Muscle of leg (tissue), 11 donors: ENCODE results near the gene ADGRD1. TPM values are rescaled to one million over a fixed set of nuclear protein-coding genes. Genes with fewer than 3 reads are reported as not detected.

Experiments
- DNase-seq: peaks from one replicate; pipeline ENCODE4 v3.0.0; 2013
- H3K27ac ChIP-seq: one replicate; pipeline ENCODE4 v1.5.1; 2013; ENCODE audit warnings: mild to moderate bottlenecking, low read length, control low read depth
- H3K27me3 ChIP-seq: one replicate; pipeline ENCODE4 v1.6.1; 2013; ENCODE audit warnings: low read length; ENCODE audit not compliant: control insufficient read depth, insufficient read depth
- H3K36me3 ChIP-seq: one replicate; pipeline ENCODE4 v1.6.1; 2013; ENCODE audit warnings: low read length; ENCODE audit not compliant: control insufficient read depth, insufficient read depth
- H3K4me1 ChIP-seq: one replicate; pipeline ENCODE4 v1.6.1; 2013; ENCODE audit warnings: low read length; ENCODE audit not compliant: control insufficient read depth, insufficient read depth
- H3K4me3 ChIP-seq: one replicate; pipeline ENCODE4 v1.5.1; 2013; ENCODE audit warnings: low read length, control low read depth
- H3K9me3 ChIP-seq: replicated peaks from 2 replicates; pipeline ENCODE4 v1.6.1; 2013; ENCODE audit warnings: low read depth, low read length; ENCODE audit not compliant: control insufficient read depth
- WGBS: methylation state at CpG from one replicate; pipeline ENCODE4 v1.1.5; 2013; ENCODE audit warnings: missing lambda C conversion rate; ENCODE audit not compliant: insufficient coverage; 5-methylcytosine and 5-hydroxymethylcytosine counted together
- polyA plus RNA-seq, 8 donors: library from polyadenylated mRNA; unstranded; fragments of 120-200 nt; gene quantifications; one replicate each; pipeline versions ENCODE4 v1.2.1 to v1.2.3, GENCODE V29; 2013; ENCODE audit warnings: inconsistent platforms in 1 of 8, low replicate concordance in 1 of 8; ENCODE audit not compliant: insufficient read length in 8 of 8, insufficient read depth in 1 of 8
- total RNA-seq: library from RNA; stranded (reverse); fragments of 120-200 nt; gene quantifications from one replicate; pipeline ENCODE4 v1.2.4, GENCODE V29; 2013

ADGRD1 gene
- total and polyA plus RNA-seq, 9 donors = 4.9 to 14.7 (median 10.6) TPM

DNA sequence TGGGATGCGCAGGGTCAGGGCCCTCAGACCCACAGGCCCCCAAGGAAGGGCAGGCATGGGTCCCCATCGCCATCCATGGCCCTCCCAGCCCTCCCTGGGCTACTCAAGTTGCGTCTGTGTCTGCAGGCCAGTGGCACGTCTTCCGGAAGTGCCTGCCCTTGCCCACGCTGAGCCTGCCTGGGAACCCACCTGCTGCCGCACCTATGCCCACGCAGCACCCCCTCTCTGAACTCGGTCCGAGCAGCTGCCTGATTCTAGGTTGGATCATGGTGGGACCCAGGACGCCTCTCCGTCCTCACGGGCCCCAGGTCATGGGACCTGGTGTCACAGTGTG, 182.8 kb downstream of the ADGRD1 start:
- H3K4me3 ChIP-seq = no peak overlapping the region
- WGBS = 92% methylated on average over 13 of the region's 13 CpGs
- no peaks in the 10 kb centered on the region for H3K36me3 ChIP-seq
- no peak overlapping the region for H3K27ac ChIP-seq
- H3K4me1 ChIP-seq = peaks cover 13% of the 10 kb centered on the region
- no peak for DNase-seq
- no peaks in the 10 kb centered on the region for H3K9me3 ChIP-seq
- H3K27me3 ChIP-seq = peaks cover 3% of the 10 kb centered on the region

DNA sequence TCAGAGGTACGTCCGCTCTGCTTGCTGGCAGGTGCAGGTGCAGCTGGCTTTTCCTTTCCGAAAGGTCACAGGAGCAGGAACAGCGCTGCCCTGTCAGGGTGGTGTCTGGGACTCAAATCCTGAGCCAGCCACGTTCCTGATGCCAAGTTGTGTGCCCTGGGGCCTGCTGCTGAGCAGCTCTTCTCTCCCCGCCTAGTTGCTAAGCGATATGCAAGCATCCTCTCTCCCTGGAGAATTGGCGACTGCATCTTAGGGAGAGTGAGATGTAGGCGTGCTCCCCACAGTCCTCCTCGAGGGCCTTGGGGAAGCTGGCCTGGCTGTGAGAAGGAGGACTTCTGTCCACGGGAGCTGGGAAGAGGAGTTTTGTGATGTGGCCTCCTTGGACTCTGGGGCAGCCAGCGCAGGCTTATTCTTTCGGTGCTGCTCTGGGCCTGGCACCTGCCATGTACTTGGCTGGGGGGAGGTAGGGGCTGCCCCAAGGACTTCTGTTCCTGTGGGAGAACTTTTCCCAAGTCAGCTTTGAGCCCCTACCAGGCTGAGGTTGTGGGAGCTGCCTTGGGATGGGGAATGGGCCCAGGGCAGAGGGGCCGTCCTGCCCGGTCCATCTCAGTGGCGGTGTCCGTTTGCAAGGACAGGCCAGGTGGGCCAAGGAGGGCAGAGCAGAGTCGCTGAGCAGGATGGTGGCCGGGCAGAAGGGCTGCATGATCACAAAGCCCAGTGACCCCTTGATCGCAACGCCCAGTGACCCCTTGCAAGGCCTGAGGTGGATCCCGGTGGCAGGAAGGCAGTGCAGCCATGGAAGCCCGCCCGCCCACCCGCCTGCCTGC, 183.5 kb downstream of the ADGRD1 start:
- H3K27me3 ChIP-seq = no peaks in the 10 kb centered on the region
- no peak overlapping the region for H3K27ac ChIP-seq
- no peak overlapping the region for H3K4me3 ChIP-seq
- no peaks in the 10 kb centered on the region for H3K9me3 ChIP-seq
- WGBS = 65% methylated on average over 17 of the region's 25 CpGs
- DNase-seq = no peak
- H3K36me3 ChIP-seq = no peaks in the 10 kb centered on the region
- H3K4me1 ChIP-seq = peaks cover 8% of the 10 kb centered on the region

DNA sequence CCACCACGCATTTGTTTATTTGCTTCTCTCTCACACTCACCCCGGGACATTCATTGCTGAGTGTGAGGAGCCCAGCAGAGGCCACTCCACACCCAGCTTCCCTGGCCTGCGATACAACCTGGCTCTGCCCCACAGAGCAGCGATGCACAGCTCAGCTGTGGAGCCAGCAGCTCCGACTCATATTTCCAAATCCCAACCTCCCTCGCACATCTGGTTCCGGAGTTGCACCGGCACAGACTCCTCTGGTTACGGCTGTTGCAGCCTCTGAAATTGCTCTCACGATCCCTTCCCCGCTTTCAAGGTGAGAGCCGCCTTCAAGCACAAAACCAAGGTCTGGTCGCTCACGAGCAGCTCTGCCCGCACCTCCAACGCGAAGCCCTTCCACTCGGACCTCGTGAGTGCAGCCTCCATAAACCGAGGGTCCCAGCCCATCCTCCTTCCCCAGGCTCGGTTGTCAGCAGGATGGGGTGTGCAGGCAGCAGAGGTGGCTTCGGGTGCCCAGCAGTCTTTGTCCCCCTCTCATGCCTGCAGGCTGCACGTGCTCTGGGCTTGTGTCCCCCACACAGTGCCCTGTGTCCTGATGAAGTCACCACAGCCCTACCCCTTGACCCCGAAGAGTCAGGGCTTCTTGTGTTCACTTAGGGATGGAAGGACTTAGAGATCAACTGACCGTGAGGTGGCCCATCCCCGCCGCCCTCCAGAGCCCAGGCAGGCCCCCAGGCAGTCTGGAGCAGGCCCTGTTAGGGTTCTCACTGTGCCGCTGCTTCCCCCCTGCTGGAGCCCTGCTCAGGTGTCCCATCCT, 184.3 kb downstream of the ADGRD1 start:
- peak; percentile 90 for DNase-seq
- WGBS = 19% methylated on average over 26 of the region's 28 CpGs
- H3K27me3 ChIP-seq = no peaks in the 10 kb centered on the region
- no peaks in the 10 kb centered on the region for H3K9me3 ChIP-seq
- H3K27ac ChIP-seq = no peak overlapping the region
- no peak overlapping the region for H3K4me3 ChIP-seq
- H3K4me1 ChIP-seq = peaks cover 8% of the 10 kb centered on the region
- no peaks in the 10 kb centered on the region for H3K36me3 ChIP-seq

- WGBS = 75% methylated on average over 34 of the region's 34 CpGs
- Histone ChIP-seq H3K9me3 (no peaks in the 10 kb centered on the region), H3K4me1 (peaks cover 8% of the 10 kb centered on the region), H3K4me3 (no peak overlapping the region), H3K27me3 (no peaks in the 10 kb centered on the region), H3K36me3 (no peaks in the 10 kb centered on the region), H3K27ac (no peak overlapping the region)
- no peak for DNase-seq
Observed at GRCh38 chr12:131138638-131139362, 185.1 kb downstream of the ADGRD1 start.

DNA sequence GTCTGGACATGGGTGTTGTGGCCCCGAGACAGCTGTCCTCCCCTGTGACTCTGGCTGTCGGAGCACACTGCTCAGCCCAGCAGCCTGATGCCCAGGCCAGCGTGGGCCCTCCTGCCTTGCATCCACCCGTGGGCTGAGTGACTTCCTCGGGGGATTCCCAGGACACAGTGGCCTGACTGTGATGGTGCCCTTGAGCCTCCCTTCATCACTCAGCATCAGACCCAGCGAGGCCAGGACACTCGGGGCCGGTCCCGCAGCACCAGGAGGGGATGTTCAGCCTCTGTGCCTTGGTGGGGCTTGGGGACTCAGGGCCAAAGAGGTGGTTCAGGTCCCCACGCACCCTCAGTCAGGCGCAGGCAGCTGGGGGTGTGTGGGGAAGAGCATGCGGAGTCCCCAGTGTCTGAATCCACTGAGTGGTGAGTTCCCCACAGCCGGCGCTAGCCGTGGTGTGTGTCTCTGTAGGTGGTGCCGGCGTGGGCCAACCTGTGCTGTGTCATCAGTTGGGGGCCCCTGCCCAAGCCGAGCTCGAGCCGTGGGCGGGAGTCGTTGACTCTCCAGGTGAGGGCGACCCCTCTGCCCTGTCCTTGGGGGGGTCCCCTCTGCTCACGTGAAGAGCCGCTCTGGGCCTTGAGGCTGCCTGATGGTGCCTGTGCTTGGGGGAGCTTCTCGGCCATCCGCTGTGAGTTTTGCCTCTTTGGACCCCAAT, 185.8 kb downstream of the ADGRD1 start:
- peaks cover 8% of the 10 kb centered on the region for H3K4me1 ChIP-seq
- H3K4me3 ChIP-seq = no peak overlapping the region
- 85% methylated on average over 21 of the region's 27 CpGs for WGBS
- H3K9me3 ChIP-seq = no peaks in the 10 kb centered on the region
- no peaks in the 10 kb centered on the region for H3K36me3 ChIP-seq
- H3K27me3 ChIP-seq = no peaks in the 10 kb centered on the region
- no peak overlapping the region for H3K27ac ChIP-seq
- DNase-seq = no peak

GRCh38 chr12:131140069-131140435, 186.3 kb downstream of the ADGRD1 start:
- Histone ChIP-seq H3K27ac (no peak overlapping the region), H3K4me3 (no peak overlapping the region), H3K27me3 (no peaks in the 10 kb centered on the region), H3K9me3 (no peaks in the 10 kb centered on the region), H3K36me3 (no peaks in the 10 kb centered on the region), H3K4me1 (peaks cover 8% of the 10 kb centered on the region)
- 89% methylated on average over 12 of the region's 12 CpGs for WGBS
- DNase-seq = no peak

GRCh38 chr12:131140697-131141096, 187.0 kb downstream of the ADGRD1 start:
- no peak for DNase-seq
- H3K27ac ChIP-seq = no peak overlapping the region
- no peaks in the 10 kb centered on the region for H3K27me3 ChIP-seq
- WGBS = 83% methylated on average over 7 of the region's 10 CpGs
- H3K36me3 ChIP-seq = no peaks in the 10 kb centered on the region
- H3K9me3 ChIP-seq = no peaks in the 10 kb centered on the region
- no peak overlapping the region for H3K4me3 ChIP-seq
- H3K4me1 ChIP-seq = peaks cover 8% of the 10 kb centered on the region

GRCh38 chr12:131141514-131141913, 187.8 kb downstream of the ADGRD1 start:
- Histone ChIP-seq H3K4me1 (peaks cover 8% of the 10 kb centered on the region), H3K9me3 (no peaks in the 10 kb centered on the region), H3K27me3 (no peaks in the 10 kb centered on the region), H3K36me3 (no peaks in the 10 kb centered on the region), H3K27ac (no peak overlapping the region), H3K4me3 (no peak overlapping the region)
- 38% methylated on average over 5 of the region's 8 CpGs for WGBS
- DNase-seq = no peak

GRCh38 chr12:131142891-131143657, 189.4 kb downstream of the ADGRD1 start:
- H3K4me3 ChIP-seq = no peak overlapping the region
- no peak overlapping the region for H3K27ac ChIP-seq

More at GRCh38 chr12:131142891-131143657, 189.4 kb downstream of the ADGRD1 start:
- WGBS = 39% methylated on average over 5 of the region's 19 CpGs
- H3K9me3 ChIP-seq = no peaks in the 10 kb centered on the region
- H3K36me3 ChIP-seq = no peaks in the 10 kb centered on the region
- H3K27me3 ChIP-seq = no peaks in the 10 kb centered on the region
- H3K4me1 ChIP-seq = peaks cover 2% of the 10 kb centered on the region
- peak; percentile 13 for DNase-seq
